Fibroblast of lung (primary cell): ENCODE measurements around the gene FAM193B. TPM values are rescaled to one million over a fixed set of nuclear protein-coding genes. Genes with fewer than 3 reads are reported as not detected.

Experiments used
- DNase-seq, 2 donors: peaks; one replicate each; pipeline versions ENCODE4 v3.0.0 to v3.0.0-alpha.2; 2010; ENCODE audit warnings: low read depth in 2 of 2
- H2AFZ ChIP-seq: 2 replicates; pipeline ENCODE4 v1.5.1; 2012; ENCODE audit warnings: low read length, control low read depth, inconsistent platforms
- H3K27ac ChIP-seq: 2 replicates; pipeline ENCODE4 v1.5.1; 2011; ENCODE audit warnings: low read length, control low read depth; ENCODE audit not compliant: insufficient read depth
- H3K27me3 ChIP-seq: 2 replicates; pipeline ENCODE4 v1.5.1; 2011; ENCODE audit warnings: mild to moderate bottlenecking, low read length; ENCODE audit not compliant: control insufficient read depth, insufficient read depth
- H3K36me3 ChIP-seq: 2 replicates; pipeline ENCODE4 v1.5.1; 2011; ENCODE audit warnings: low read length; ENCODE audit not compliant: control insufficient read depth, insufficient read depth
- H3K4me1 ChIP-seq: 2 replicates; pipeline ENCODE4 v1.5.1; 2011; ENCODE audit warnings: low read length; ENCODE audit not compliant: control insufficient read depth, insufficient read depth; ENCODE audit errors: extremely low read depth
- H3K4me2 ChIP-seq: 2 replicates; pipeline ENCODE4 v1.5.1; 2011; ENCODE audit warnings: low read length, control low read depth; ENCODE audit not compliant: insufficient read depth; ENCODE audit errors: extremely low read depth
- H3K4me3 ChIP-seq, 4 experiments: fragments of 200-600 bp in 1 of 4; sonication (generic) in 1 of 4; replicated peaks in 1 of 4; 2 replicates each; pipeline ENCODE4 v1.5.1; 2011 to 2016; ENCODE audit warnings: low read length in 4 of 4, low read depth in 3 of 4, mild to moderate bottlenecking in 3 of 4, control low read depth in 2 of 4, inconsistent platforms in 1 of 4, mixed read lengths in 1 of 4; ENCODE audit not compliant: insufficient read depth in 1 of 4; ENCODE audit errors: control extremely low read depth in 1 of 4
- H3K79me2 ChIP-seq: 2 replicates; pipeline ENCODE4 v1.5.1; 2012; ENCODE audit warnings: mild to moderate bottlenecking, low read length, inconsistent platforms; ENCODE audit not compliant: control insufficient read depth, insufficient read depth
- H3K9ac ChIP-seq: 2 replicates; pipeline ENCODE4 v1.5.1; 2011; ENCODE audit warnings: mild to moderate bottlenecking, low read length, control low read depth; ENCODE audit not compliant: insufficient read depth
- H3K9me3 ChIP-seq: 2 replicates; pipeline ENCODE4 v1.5.1; 2012; ENCODE audit warnings: low read depth, low read length; ENCODE audit not compliant: control insufficient read depth, insufficient read depth
- H4K20me1 ChIP-seq: 2 replicates; pipeline ENCODE4 v1.5.1; 2011; ENCODE audit warnings: low read length; ENCODE audit not compliant: control insufficient read depth, insufficient read depth; ENCODE audit errors: extremely low read depth
- EZH2 ChIP-seq: IDR thresholded peaks from 2 replicates; pipeline ENCODE4 v1.5.1; 2012; ENCODE audit warnings: low read length, control low read depth, mild to moderate bottlenecking; ENCODE audit errors: missing control alignments
- polyA plus RNA-seq, 2 donors: library from polyadenylated mRNA; depleted of rRNA in 1 of 2; stranded (reverse) in 1 of 2; unstranded in 1 of 2; fragments of >200 nt; gene quantifications; 2 replicates each; pipeline ENCODE4 v1.2.1, GENCODE V29; 2011 to 2012; ENCODE audit warnings: missing spikeins in 1 of 2
- total RNA-seq: library from RNA; depleted of rRNA; stranded (reverse); fragments of >200 nt; gene quantifications from 2 replicates; pipeline ENCODE4 v1.2.1, GENCODE V29; 2014
- TF ChIP-seq, protein P1 (sequence below), 2 donors: IDR thresholded peaks in 1 of 2; conservative IDR thresholded peaks in 1 of 2; 1 replicate in 1 of 2; 2 replicates in 1 of 2; pipeline ENCODE4 v1.5.1; 2011 to 2012; ENCODE audit warnings: low read length in 2 of 2, control low read depth in 1 of 2, inconsistent platforms in 1 of 2, low read depth in 1 of 2, mild to moderate bottlenecking in 1 of 2

The FAM193B gene
- total and polyA plus RNA-seq, 2 donors (not counting 1 experiment from before 2014, with no cell fraction given): 27.9 to 28.4 TPM

DNA sequence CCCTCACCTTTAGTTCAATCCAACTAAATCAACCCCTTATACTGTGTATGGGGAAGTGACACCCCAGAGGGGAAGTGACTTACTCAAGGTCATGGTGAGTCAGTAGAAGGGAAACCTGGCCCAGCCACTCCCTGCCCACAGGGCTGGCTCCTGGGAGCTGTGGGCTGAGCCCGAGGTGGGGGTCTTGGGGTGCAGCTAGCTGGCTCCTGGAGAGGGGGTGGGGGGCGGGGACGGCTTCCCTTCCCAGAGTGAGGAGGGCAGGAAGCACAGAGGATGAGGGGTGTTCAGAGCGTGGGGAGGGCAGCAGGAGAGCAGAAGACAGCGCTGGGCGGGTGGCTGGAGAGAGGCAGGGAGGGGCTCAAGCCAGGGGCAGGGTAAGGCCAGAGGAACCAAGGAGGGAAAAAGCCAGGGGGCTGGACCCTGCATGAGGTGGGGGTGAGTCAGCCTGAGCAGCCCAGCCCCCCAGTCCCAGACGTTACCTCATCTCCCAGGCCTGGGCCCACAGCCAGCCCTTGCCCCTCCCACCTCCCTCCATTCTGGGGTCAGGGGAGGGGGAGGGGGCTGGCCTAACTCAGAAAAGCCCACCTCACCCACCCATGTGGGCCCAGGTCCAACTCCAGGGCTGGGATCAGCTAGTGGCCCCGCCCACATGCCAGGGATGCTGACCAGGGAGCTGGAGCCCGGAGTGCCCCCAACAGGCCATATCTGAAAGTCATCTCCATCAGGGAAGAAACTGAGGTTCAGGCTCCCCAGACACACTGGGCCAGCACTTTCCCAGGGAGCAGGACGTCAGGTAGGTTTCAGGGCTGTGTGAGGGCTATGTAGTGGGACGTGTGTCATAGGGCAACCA lies 59.8 kb downstream of the FAM193B start:
- Histone ChIP-seq H3K9me3 (no peaks in the 10 kb centered on the region), H3K4me2 (peak overlapping the region; percentile 93), H3K27ac (peak overlapping the region; percentile 93), H3K79me2 (peaks cover 48% of the 10 kb centered on the region), H3K9ac (peak overlapping the region; percentile 36), H3K27me3 (no peaks in the 10 kb centered on the region), H4K20me1 (no peaks in the 10 kb centered on the region), H3K36me3 (peaks cover 51% of the 10 kb centered on the region), H3K4me3 (peak overlapping the region in 2 of 4 experiments; percentile 29 to 79), H3K4me1 (peaks cover 37% of the 10 kb centered on the region), H2AFZ (no peak overlapping the region)
- TF ChIP-seq, protein P1, sequence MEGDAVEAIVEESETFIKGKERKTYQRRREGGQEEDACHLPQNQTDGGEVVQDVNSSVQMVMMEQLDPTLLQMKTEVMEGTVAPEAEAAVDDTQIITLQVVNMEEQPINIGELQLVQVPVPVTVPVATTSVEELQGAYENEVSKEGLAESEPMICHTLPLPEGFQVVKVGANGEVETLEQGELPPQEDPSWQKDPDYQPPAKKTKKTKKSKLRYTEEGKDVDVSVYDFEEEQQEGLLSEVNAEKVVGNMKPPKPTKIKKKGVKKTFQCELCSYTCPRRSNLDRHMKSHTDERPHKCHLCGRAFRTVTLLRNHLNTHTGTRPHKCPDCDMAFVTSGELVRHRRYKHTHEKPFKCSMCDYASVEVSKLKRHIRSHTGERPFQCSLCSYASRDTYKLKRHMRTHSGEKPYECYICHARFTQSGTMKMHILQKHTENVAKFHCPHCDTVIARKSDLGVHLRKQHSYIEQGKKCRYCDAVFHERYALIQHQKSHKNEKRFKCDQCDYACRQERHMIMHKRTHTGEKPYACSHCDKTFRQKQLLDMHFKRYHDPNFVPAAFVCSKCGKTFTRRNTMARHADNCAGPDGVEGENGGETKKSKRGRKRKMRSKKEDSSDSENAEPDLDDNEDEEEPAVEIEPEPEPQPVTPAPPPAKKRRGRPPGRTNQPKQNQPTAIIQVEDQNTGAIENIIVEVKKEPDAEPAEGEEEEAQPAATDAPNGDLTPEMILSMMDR (conservative IDR thresholded peaks at IDR 0.05 in 1 of 2, IDR thresholded peaks at IDR 0.05 in 1 of 2; ENCODE audit: low read depth in 1 of 2, low read length in 2 of 2): peak; percentile 41 to 49
- TF ChIP-seq EZH2: no peak
- DNase-seq: peak; percentile 91 to 94

DNA sequence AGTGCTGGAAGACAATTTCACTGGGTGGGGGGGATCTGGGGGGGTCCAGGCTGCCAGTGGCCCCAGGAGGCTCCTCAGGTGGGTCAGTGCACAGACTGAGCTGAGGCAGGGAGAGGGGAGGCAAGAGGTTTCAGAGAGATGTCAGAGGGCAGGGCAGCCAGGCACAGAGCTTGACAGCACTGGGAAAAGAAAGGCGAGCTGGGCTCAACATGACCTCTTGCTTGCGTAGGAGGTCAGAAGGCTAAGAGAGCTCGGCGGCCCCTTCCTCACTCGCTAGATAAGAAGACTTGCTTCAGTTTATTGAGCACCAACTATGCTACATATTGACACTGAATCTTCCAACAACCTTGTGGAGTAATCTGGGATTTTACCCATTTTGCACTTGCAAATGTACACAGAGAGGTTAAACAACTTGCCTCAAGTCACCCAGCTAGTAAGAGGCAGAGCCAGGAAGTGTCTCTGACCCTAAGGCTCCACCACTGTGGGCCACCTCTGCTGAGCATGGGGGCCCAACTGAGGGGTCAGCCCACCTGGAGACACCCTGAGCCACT lies 60.5 kb downstream of the FAM193B start:
- peak overlapping the region in 2 of 4 experiments; percentile 29 to 79 for H3K4me3 ChIP-seq
- no peak overlapping the region for H3K9ac ChIP-seq
- H3K79me2 ChIP-seq: peaks cover 53% of the 10 kb centered on the region
- H2AFZ ChIP-seq: no peak overlapping the region
- peak overlapping the region; percentile 93 for H3K27ac ChIP-seq
- H3K4me2 ChIP-seq: peak overlapping the region; percentile 44
- no peak for DNase-seq
- H3K4me1 ChIP-seq: peaks cover 37% of the 10 kb centered on the region
- H4K20me1 ChIP-seq: no peaks in the 10 kb centered on the region
- TF ChIP-seq, protein P1 (conservative IDR thresholded peaks at IDR 0.05 in 1 of 2, IDR thresholded peaks at IDR 0.05 in 1 of 2; ENCODE audit: low read depth in 1 of 2, low read length in 2 of 2): no peak
- TF ChIP-seq EZH2: no peak
- H3K9me3 ChIP-seq: no peaks in the 10 kb centered on the region
- peaks cover 58% of the 10 kb centered on the region for H3K36me3 ChIP-seq
- no peaks in the 10 kb centered on the region for H3K27me3 ChIP-seq

DNA sequence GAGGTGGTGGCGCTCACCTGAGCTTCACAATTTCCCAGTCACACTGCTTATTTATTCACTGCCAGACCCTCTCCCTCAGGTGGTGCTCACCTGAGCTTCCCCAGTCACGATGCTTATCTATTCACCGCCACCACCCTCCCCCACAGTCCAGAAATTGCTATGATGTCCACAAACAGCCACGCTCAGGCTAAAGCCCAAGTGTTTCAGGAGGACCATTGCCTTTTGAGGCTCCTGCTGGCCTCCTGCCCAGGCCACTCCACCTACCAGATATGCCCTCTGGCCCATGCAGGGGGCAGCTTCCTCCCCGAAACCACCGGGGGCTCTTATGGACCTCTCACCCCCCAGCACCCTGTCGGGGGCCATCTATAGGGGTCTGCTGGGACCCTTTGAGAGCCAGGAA lies 61.5 kb downstream of the FAM193B start:
- peaks cover 31% of the 10 kb centered on the region for H3K4me1 ChIP-seq
- peak overlapping the region in 1 of 4 experiments; percentile 28 for H3K4me3 ChIP-seq
- H4K20me1 ChIP-seq: no peaks in the 10 kb centered on the region
- DNase-seq: no peak
- no peak overlapping the region for H2AFZ ChIP-seq
- peaks cover 54% of the 10 kb centered on the region for H3K79me2 ChIP-seq
- H3K9ac ChIP-seq: no peak overlapping the region
- peak overlapping the region; percentile 44 for H3K4me2 ChIP-seq
- H3K36me3 ChIP-seq: peaks cover 62% of the 10 kb centered on the region
- TF ChIP-seq EZH2: no peak
- TF ChIP-seq, protein P1 (conservative IDR thresholded peaks at IDR 0.05 in 1 of 2, IDR thresholded peaks at IDR 0.05 in 1 of 2; ENCODE audit: low read depth in 1 of 2, low read length in 2 of 2): no peak
- peak overlapping the region; percentile 93 for H3K27ac ChIP-seq
- H3K27me3 ChIP-seq: no peaks in the 10 kb centered on the region
- no peaks in the 10 kb centered on the region for H3K9me3 ChIP-seq
